Esophagus muscularis mucosa (tissue), 4 donors: ENCODE data around the gene CNGB1. TPM values are rescaled to one million over a fixed set of nuclear protein-coding genes. Genes with fewer than 3 reads are reported as not detected.

Experiments
- DNase-seq: peaks from one replicate; pipeline ENCODE4 v3.0.0-alpha.2; 2017; ENCODE audit errors: extremely low spot score
- H3K27ac ChIP-seq, 4 donors: fragments of 200-600 bp; sonication (generic); replicated peaks in 1 of 4; 1 replicate in 3 of 4; 2 replicates in 1 of 4; pipeline ENCODE4 v1.5.1; 2016 to 2019; ENCODE audit warnings: mild to moderate bottlenecking in 1 of 4
- H3K27me3 ChIP-seq, 4 donors: fragments of 200-600 bp; sonication (generic); one replicate each; pipeline versions ENCODE4 v1.5.1 to v1.6.0; 2016 to 2019
- H3K36me3 ChIP-seq, 4 donors: fragments of 200-600 bp; sonication (generic); one replicate each; pipeline ENCODE4 v1.5.1; 2016 to 2019
- H3K4me1 ChIP-seq, 4 donors: fragments of 200-600 bp; sonication (generic); one replicate each; pipeline ENCODE4 v1.5.1; 2016 to 2019
- H3K4me3 ChIP-seq, 4 donors: fragments of 200-600 bp; sonication (generic); 1 replicate in 2 of 4; 2 replicates in 2 of 4; pipeline ENCODE4 v1.5.1; 2016 to 2019; ENCODE audit warnings: mild to moderate bottlenecking in 4 of 4, moderate library complexity in 1 of 4
- H3K9me3 ChIP-seq, 4 donors: fragments of 200-600 bp; sonication (generic); 1 replicate in 3 of 4; 2 replicates in 1 of 4; pipeline ENCODE4 v1.5.1; 2016 to 2019
- CTCF ChIP-seq, 3 experiments: fragments of 200-600 bp in 2 of 3; fragments of 450-650 bp in 1 of 3; sonication (generic) in 2 of 3; IDR thresholded peaks; one replicate each; pipeline ENCODE4 v1.5.1; 2017 to 2019; ENCODE audit warnings: antibody characterized with exemption in 3 of 3, mild to moderate bottlenecking in 2 of 3, moderate library complexity in 1 of 3
- EP300 ChIP-seq: sonication (generic); formaldehyde crosslinking; IDR thresholded peaks from one replicate; pipeline ENCODE4 v1.6.1; 2017; ENCODE audit warnings: antibody characterized with exemption
- POLR2A ChIP-seq: fragments of 450-650 bp; IDR thresholded peaks from one replicate; pipeline ENCODE4 v1.6.1; 2017; ENCODE audit warnings: antibody characterized with exemption, moderate library complexity, mild to moderate bottlenecking, low read depth
- POLR2AphosphoS5 ChIP-seq, 2 donors: sonication (generic); formaldehyde crosslinking; IDR thresholded peaks; one replicate each; pipeline ENCODE4 v1.6.1; 2017; ENCODE audit warnings: antibody characterized with exemption in 2 of 2
- WGBS: methylation state at CpG from one replicate; pipeline ENCODE4 v1.1.5; 2018; 5-methylcytosine and 5-hydroxymethylcytosine counted together
- intact Hi-C: fragments of 100-400 bp; cut with DNase I; formaldehyde crosslinking; loops from one replicate; pipeline ENCODE4 v1.15.1; 2023
- total RNA-seq, 4 donors: library from RNA; depleted of rRNA; stranded (reverse); fragments of >200 nt; gene quantifications; one replicate each; pipeline versions ENCODE4 v1.1.0 to v1.2.1, GENCODE V29; 2016

CNGB1 gene
- total RNA-seq, 4 donors from 2014 or later, result under 0.01 to 0.97 (median 0.31) TPM

DNA sequence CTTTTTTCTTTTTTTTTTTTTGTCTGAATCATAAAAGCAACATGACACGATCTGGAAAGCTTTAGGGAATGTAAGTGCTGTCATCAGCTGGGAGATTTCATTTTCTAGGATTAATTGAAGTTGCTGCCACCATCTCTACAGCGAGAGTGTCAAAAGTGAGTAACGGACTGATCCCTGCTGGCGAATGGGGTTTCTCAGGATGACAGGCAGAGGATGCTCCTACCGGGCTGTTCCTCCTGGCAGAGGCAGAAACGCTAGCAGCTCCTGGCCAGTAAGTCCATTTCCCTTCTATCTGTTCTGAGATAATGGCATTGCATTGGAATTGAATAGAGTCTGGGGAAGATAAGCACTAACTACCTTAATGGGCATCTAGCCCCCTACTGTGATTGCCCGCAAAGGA is 88.1 kb downstream of the CNGB1 start:
- Histone ChIP-seq H3K27me3 (peaks cover 0 to 65% (median 17%) of the 10 kb centered on the region in 4 donors), H3K9me3 (no peaks in the 10 kb centered on the region), H3K4me1 (peaks cover 7 to 10% (median 7%) of the 10 kb centered on the region in 4 donors), H3K27ac (no peak overlapping the region), H3K36me3 (no peaks in the 10 kb centered on the region), H3K4me3 (no peak overlapping the region)
- WGBS, result 52% methylated on average over 6 of the region's 7 CpGs
- intact Hi-C loops, result no loop called here
- DNase-seq, result no peak
- no peak for TF ChIP-seq EP300
- TF ChIP-seq POLR2AphosphoS5 (IDR thresholded peaks at IDR 0.05), result no peak
- no peak for TF ChIP-seq CTCF (IDR thresholded peaks at IDR 0.05)
- no peak for TF ChIP-seq POLR2A

GRCh38 chr16:57882206-57882605 is 88.7 kb downstream of the CNGB1 start:
- no peak for DNase-seq
- H3K4me3 ChIP-seq, result no peak overlapping the region
- intact Hi-C loops, result no loop called here
- TF ChIP-seq EP300, result no peak
- no peak for TF ChIP-seq POLR2AphosphoS5 (IDR thresholded peaks at IDR 0.05)
- no peak for TF ChIP-seq POLR2A
- no peak for TF ChIP-seq CTCF (IDR thresholded peaks at IDR 0.05)
- no peaks in the 10 kb centered on the region for H3K9me3 ChIP-seq
- H3K27ac ChIP-seq, result no peak overlapping the region
- peaks cover 0 to 65% (median 17%) of the 10 kb centered on the region in 4 donors for H3K27me3 ChIP-seq
- peaks cover 7 to 10% (median 7%) of the 10 kb centered on the region in 4 donors for H3K4me1 ChIP-seq
- no peaks in the 10 kb centered on the region for H3K36me3 ChIP-seq
- WGBS, result 73% methylated on average over 2 of the region's 2 CpGs

GRCh38 chr16:57878586-57878985 is 92.3 kb downstream of the CNGB1 start:
- Histone ChIP-seq H3K4me1 (peaks cover 0 to 2% (median 0%) of the 10 kb centered on the region in 4 donors), H3K9me3 (no peaks in the 10 kb centered on the region), H3K27me3 (peaks cover 0 to 52% (median 7%) of the 10 kb centered on the region in 4 donors), H3K27ac (no peak overlapping the region), H3K36me3 (no peaks in the 10 kb centered on the region), H3K4me3 (no peak overlapping the region)
- WGBS, result 84% methylated on average over 3 of the region's 3 CpGs
- TF ChIP-seq EP300 (no peak), POLR2A (no peak), CTCF (IDR thresholded peaks at IDR 0.05) (no peak), POLR2AphosphoS5 (IDR thresholded peaks at IDR 0.05) (no peak)
- DNase-seq, result no peak
- intact Hi-C loops, result loop anchor here (10.0 kb wide), 1 partner anchor 294 kb away; no protein-coding TSS in a partner anchor

- TF ChIP-seq CTCF (IDR thresholded peaks at IDR 0.05), result no peak
- intact Hi-C loops, result loop anchor here (10.0 kb wide), 1 partner anchor 291 kb away; no protein-coding TSS in a partner anchor
- Histone ChIP-seq H3K36me3 (no peaks in the 10 kb centered on the region), H3K27me3 (peaks cover 0 to 42% (median 0%) of the 10 kb centered on the region in 4 donors), H3K27ac (no peak overlapping the region), H3K4me3 (no peak overlapping the region), H3K4me1 (no peaks in the 10 kb centered on the region), H3K9me3 (no peaks in the 10 kb centered on the region)
- 87% methylated on average over 4 of the region's 4 CpGs for WGBS
- no peak for DNase-seq
These were observed 94.7 kb downstream of the CNGB1 start for GRCh38 chr16:57876210-57876609.

GRCh38 chr16:57875347-57875746 is 95.6 kb downstream of the CNGB1 start:
- TF ChIP-seq EP300, result no peak
- TF ChIP-seq POLR2AphosphoS5 (IDR thresholded peaks at IDR 0.05), result no peak
- TF ChIP-seq POLR2A, result no peak
- no peak for TF ChIP-seq CTCF (IDR thresholded peaks at IDR 0.05)
- 77% methylated on average over 5 of the region's 5 CpGs for WGBS
- DNase-seq, result no peak
- intact Hi-C loops, result loop anchor here (10.0 kb wide), 1 partner anchor 291 kb away; no protein-coding TSS in a partner anchor
- H3K27me3 ChIP-seq, result peaks cover 0 to 34% (median 0%) of the 10 kb centered on the region in 4 donors
- no peaks in the 10 kb centered on the region for H3K36me3 ChIP-seq
- no peak overlapping the region for H3K27ac ChIP-seq
- H3K4me3 ChIP-seq, result no peak overlapping the region
- H3K9me3 ChIP-seq, result no peaks in the 10 kb centered on the region
- no peaks in the 10 kb centered on the region for H3K4me1 ChIP-seq
